K562 (cell line): ENCODE results near the gene MAGI1.

Experiments used
- EZH2 ChIP-seq: IDR thresholded peaks from 2 replicates; pipeline ENCODE4 v1.6.1; 2012; ENCODE audit warnings: low read depth, mild to moderate bottlenecking, inconsistent platforms, low read length, borderline replicate concordance
- HDAC1 ChIP-seq, 2 experiments: fragments of 450-650 bp; IDR thresholded peaks; 2 replicates each; pipeline ENCODE4 v1.6.1; 2016 to 2017; ENCODE audit warnings: inconsistent platforms in 1 of 2, mild to moderate bottlenecking in 1 of 2, moderate library complexity in 1 of 2
- NBN ChIP-seq: fragments of 450-650 bp; IDR thresholded peaks from 2 replicates; pipeline ENCODE4 v1.6.1; 2016; ENCODE audit warnings: low read depth, mild to moderate bottlenecking
- SP1 ChIP-seq: sonication (generic); formaldehyde crosslinking; IDR thresholded peaks from 2 replicates; pipeline ENCODE4 v1.8.1; 2022; ENCODE audit warnings: mild to moderate bottlenecking, missing genetic modification reagents
- TEAD2 ChIP-seq: fragments of 450-650 bp; IDR thresholded peaks from 2 replicates; pipeline ENCODE4 v1.6.1; 2016; ENCODE audit warnings: missing genetic modification characterization, control low read depth, missing compliant biosample characterization
- ZBTB34 ChIP-seq: fragments of 250-450 bp; sonication (Bioruptor Pico); IDR thresholded peaks from 2 replicates; pipeline ENCODE4 v1.8.0; 2021; ENCODE audit warnings: mild to moderate bottlenecking, moderate library complexity
- ZNF79 ChIP-seq: fragments of 250-450 bp; sonication (Bioruptor Pico); IDR thresholded peaks from 2 replicates; pipeline ENCODE4 v1.4.0; 2020; ENCODE audit warnings: low read depth, mild to moderate bottlenecking, moderate library complexity
- TF ChIP-seq, protein P1 (sequence below): fragments of 450-650 bp; formaldehyde crosslinking; IDR thresholded peaks from 2 replicates; pipeline ENCODE4 v1.4.0; 2022; ENCODE audit warnings: missing genetic modification characterization

DNA sequence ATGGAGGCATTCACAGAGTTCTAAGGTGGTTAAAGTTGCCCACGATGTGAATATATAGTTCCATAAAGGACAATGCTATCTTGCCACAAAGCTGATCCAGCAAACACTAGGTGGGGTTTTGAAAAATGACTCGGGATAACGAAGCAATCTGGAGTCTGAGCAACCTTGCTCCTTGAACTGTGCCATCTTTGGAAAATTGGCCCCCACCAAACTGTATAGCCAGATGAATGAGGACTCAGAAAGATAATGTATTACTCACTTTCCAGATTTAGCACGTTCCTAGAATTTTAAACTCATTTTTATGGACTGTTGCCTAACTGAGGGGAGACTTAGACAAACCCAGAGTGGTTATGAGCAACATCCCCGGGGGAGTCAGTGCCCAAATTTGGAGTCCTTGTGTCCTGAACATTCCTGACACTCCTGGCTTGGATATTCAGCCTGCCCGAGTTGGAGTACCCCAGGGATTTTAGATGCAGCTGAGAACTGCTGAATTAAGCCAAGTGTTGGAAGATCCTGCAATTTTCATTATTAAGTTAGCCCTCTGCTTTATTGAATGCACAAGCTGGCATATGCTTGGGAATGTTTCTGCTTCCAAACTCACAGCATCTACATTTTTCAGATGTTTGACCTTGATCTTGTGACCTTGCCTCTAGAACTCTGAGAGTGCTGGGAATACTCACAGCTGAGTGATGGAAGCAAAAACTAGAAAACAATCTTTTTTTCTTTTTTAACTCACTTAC, 8.8 kb upstream of the MAGI1 start:
- TF ChIP-seq EZH2 = no peak
- TF ChIP-seq, protein P1, sequence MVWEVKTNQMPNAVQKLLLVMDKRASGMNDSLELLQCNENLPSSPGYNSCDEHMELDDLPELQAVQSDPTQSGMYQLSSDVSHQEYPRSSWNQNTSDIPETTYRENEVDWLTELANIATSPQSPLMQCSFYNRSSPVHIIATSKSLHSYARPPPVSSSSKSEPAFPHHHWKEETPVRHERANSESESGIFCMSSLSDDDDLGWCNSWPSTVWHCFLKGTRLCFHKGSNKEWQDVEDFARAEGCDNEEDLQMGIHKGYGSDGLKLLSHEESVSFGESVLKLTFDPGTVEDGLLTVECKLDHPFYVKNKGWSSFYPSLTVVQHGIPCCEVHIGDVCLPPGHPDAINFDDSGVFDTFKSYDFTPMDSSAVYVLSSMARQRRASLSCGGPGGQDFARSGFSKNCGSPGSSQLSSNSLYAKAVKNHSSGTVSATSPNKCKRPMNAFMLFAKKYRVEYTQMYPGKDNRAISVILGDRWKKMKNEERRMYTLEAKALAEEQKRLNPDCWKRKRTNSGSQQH (CRISPR knock-in tag) = no peak
- TF ChIP-seq HDAC1 (IDR thresholded peaks at IDR 0.05) = no peak
- TF ChIP-seq ZNF79 = no peak
- no peak for TF ChIP-seq NBN
- TF ChIP-seq ZBTB34 = no peak
- TF ChIP-seq TEAD2 (tag) = no peak
- no peak for TF ChIP-seq SP1 (CRISPR knock-in tag)
